GM18505 (cell line): Measurements from ENCODE around the gene ISCA2.

ENCODE experiments used
- ATAC-seq: cut with Tn5 transposase; IDR thresholded peaks from one replicate; pipeline ENCODE4 v1.9.1; 2021; ENCODE audit not compliant: unreplicated experiment
- POLR2A ChIP-seq: IDR thresholded peaks from 4 replicates; pipeline ENCODE4 v1.6.1; 2011; ENCODE audit warnings: borderline replicate concordance; ENCODE audit not compliant: insufficient read depth, insufficient read length; ENCODE audit errors: extremely low read depth

Gene ISCA2

GRCh38 chr14:74491956-74492775, 1.4 kb upstream of the ISCA2 start:
- no peak for ATAC-seq
- TF ChIP-seq POLR2A = no peak

GRCh38 chr14:74492776-74493342, 706 bp upstream of the ISCA2 start, which contains the start of gene NPC2:
NPC2 (minus strand) TSS chr14:74493305; CDS start chr14:74493274, 31 bp downstream.
- TF ChIP-seq POLR2A = no peak
- ATAC-seq = peak; percentile 15

GRCh38 chr14:74495356-74495755, 1.8 kb downstream of the ISCA2 start:
- ATAC-seq = no peak
- no peak for TF ChIP-seq POLR2A

GRCh38 chr14:74500417-74501134, 7.0 kb downstream of the ISCA2 start:
- ATAC-seq = no peak

GRCh38 chr14:74501135-74501614, 7.6 kb downstream of the ISCA2 start:
- no peak for TF ChIP-seq POLR2A
- ATAC-seq = no peak

More at GRCh38 chr14:74500417-74501134, 7.0 kb downstream of the ISCA2 start:
- no peak for TF ChIP-seq POLR2A

- no peak for TF ChIP-seq POLR2A
- no peak for ATAC-seq
These were observed 8.1 kb downstream of the ISCA2 start for GRCh38 chr14:74501691-74502090.

GRCh38 chr14:74502236-74503019, 8.9 kb downstream of the ISCA2 start:
- no peak for ATAC-seq
- no peak for TF ChIP-seq POLR2A

- no peak for ATAC-seq
- no peak for TF ChIP-seq POLR2A
These were observed 9.8 kb downstream of the ISCA2 start for GRCh38 chr14:74503291-74503937.

GRCh38 chr14:74503938-74504335, 10.4 kb downstream of the ISCA2 start:
- no peak for TF ChIP-seq POLR2A
- no peak for ATAC-seq

- ATAC-seq = no peak
- TF ChIP-seq POLR2A = no peak
These were observed 10.8 kb downstream of the ISCA2 start for GRCh38 chr14:74504412-74504811.

GRCh38 chr14:74504874-74505720, 11.5 kb downstream of the ISCA2 start:
- no peak for TF ChIP-seq POLR2A
- ATAC-seq = no peak
